PC-9 (cell line): Measurements from ENCODE around the gene AMT.

Source experiments
- EZH2 ChIP-seq: fragments of 200-600 bp; sonication (generic); IDR thresholded peaks from 2 replicates; pipeline ENCODE4 v1.8.0; 2017; ENCODE audit warnings: antibody characterized with exemption, low read depth
- TF ChIP-seq, protein P1 (sequence below): fragments of 200-600 bp; sonication (generic); conservative IDR thresholded peaks from 2 replicates; pipeline ENCODE4 v1.6.1; 2017; ENCODE audit warnings: mixed run types, antibody characterized with exemption, mild to moderate bottlenecking, moderate library complexity

DNA sequence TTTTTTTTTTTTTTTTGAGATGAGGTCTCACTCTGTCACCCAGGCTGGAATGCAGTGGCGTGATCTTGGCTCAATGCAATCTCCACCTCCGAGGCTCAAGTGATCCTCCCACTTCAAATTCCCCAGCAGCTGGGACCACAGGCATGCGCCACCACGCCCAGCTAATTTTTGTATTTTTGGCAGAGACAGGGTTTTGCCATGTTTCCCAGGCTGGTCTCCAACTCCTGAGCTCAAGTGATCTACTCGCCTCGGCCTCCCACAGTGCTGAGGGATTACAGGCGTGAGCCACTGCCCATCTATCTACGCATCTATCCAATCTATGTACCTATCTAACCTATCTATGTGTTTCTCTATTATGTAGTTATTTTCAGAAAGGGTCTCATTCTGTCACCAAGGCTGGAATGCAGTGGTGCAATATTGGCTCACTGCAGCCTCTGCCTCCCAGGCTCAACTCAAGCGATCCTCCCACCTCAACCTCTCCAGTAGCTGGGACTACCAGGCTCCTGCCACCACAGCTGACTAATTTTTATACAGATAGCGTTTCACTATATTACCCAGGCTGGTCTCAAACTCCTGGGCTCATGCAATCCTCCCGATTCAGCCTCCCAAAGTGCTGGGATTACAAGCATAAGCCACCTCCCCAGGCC lies 43.9 kb downstream of the AMT start:
- TF ChIP-seq, protein P1, sequence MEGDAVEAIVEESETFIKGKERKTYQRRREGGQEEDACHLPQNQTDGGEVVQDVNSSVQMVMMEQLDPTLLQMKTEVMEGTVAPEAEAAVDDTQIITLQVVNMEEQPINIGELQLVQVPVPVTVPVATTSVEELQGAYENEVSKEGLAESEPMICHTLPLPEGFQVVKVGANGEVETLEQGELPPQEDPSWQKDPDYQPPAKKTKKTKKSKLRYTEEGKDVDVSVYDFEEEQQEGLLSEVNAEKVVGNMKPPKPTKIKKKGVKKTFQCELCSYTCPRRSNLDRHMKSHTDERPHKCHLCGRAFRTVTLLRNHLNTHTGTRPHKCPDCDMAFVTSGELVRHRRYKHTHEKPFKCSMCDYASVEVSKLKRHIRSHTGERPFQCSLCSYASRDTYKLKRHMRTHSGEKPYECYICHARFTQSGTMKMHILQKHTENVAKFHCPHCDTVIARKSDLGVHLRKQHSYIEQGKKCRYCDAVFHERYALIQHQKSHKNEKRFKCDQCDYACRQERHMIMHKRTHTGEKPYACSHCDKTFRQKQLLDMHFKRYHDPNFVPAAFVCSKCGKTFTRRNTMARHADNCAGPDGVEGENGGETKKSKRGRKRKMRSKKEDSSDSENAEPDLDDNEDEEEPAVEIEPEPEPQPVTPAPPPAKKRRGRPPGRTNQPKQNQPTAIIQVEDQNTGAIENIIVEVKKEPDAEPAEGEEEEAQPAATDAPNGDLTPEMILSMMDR: no peak
- no peak for TF ChIP-seq EZH2
